Measurements from ENCODE around the gene MYO18B.

The MYO18B gene

GRCh38 chr22:25828422-25828821, 86.4 kb downstream of the MYO18B start:
- no peak for DNase-seq

GRCh38 chr22:25829237-25829636, 87.2 kb downstream of the MYO18B start:
- no peak for DNase-seq

GRCh38 chr22:25829808-25830777, 88.1 kb downstream of the MYO18B start:
- no peak for DNase-seq

- no peak for DNase-seq
These were observed 91.1 kb downstream of the MYO18B start for GRCh38 chr22:25833091-25833490.

GRCh38 chr22:25833676-25834075, 91.7 kb downstream of the MYO18B start:
- DNase-seq, result no peak

GRCh38 chr22:25834490-25834889, 92.5 kb downstream of the MYO18B start:
- DNase-seq, result no peak

- DNase-seq, result no peak
These were observed 93.4 kb downstream of the MYO18B start for GRCh38 chr22:25835348-25835747.

- DNase-seq, result no peak
These were observed 95.4 kb downstream of the MYO18B start for GRCh38 chr22:25837288-25837900.

GRCh38 chr22:25838960-25839741, 97.2 kb downstream of the MYO18B start:
- DNase-seq, result no peak

- no peak for DNase-seq
These were observed 97.8 kb downstream of the MYO18B start for GRCh38 chr22:25839755-25840154.

- DNase-seq, result no peak
These were observed 98.2 kb downstream of the MYO18B start for GRCh38 chr22:25840167-25840566.

- no peak for DNase-seq
These were observed 98.9 kb downstream of the MYO18B start for GRCh38 chr22:25840891-25841290.

- no peak for DNase-seq
These were observed 99.8 kb downstream of the MYO18B start for GRCh38 chr22:25841775-25842174.

- DNase-seq, result no peak
These were observed 101.8 kb downstream of the MYO18B start for GRCh38 chr22:25843660-25844405.

- DNase-seq, result no peak
These were observed 102.6 kb downstream of the MYO18B start for GRCh38 chr22:25844601-25845000.

GRCh38 chr22:25845985-25846745, 104.2 kb downstream of the MYO18B start:
- DNase-seq, result no peak

GRCh38 chr22:25847451-25847850, 105.5 kb downstream of the MYO18B start:
- no peak for DNase-seq

GRCh38 chr22:25848954-25849353, 107.0 kb downstream of the MYO18B start:
- no peak for DNase-seq

- DNase-seq, result no peak
These were observed 107.5 kb downstream of the MYO18B start for GRCh38 chr22:25849522-25849921.

- no peak for DNase-seq
These were observed 110.2 kb downstream of the MYO18B start for GRCh38 chr22:25852223-25852622.

- no peak for DNase-seq
These were observed 111.1 kb downstream of the MYO18B start for GRCh38 chr22:25853078-25853477.

Data from CD4-positive, alpha-beta T cell treated with Interleukin-21 for 1 hour (primary cell).